Adrenal gland (tissue), 5 donors: ENCODE data around the gene DCLK2.

Experiments used
- CTCF ChIP-seq, 6 experiments: fragments of 450-650 bp in 4 of 6; fragments of 200-600 bp in 2 of 6; sonication (generic) in 1 of 6; IDR thresholded peaks; 1 replicate in 5 of 6; 2 replicates in 1 of 6; pipeline versions ENCODE4 v1.5.1 to v1.8.0; 2016 to 2021; ENCODE audit warnings: antibody characterized with exemption in 6 of 6, mild to moderate bottlenecking in 2 of 6, moderate library complexity in 1 of 6
- POLR2A ChIP-seq, 2 donors: fragments of 450-650 bp; IDR thresholded peaks; one replicate each; pipeline ENCODE4 v1.6.1; 2017; ENCODE audit warnings: antibody characterized with exemption in 2 of 2, mild to moderate bottlenecking in 2 of 2, moderate library complexity in 1 of 2
- donor health status: DM: no; HTN: no; CAD: no.

- TF ChIP-seq CTCF (IDR thresholded peaks at IDR 0.05) (no peak), POLR2A (IDR thresholded peaks at IDR 0.05) (no peak)
These were observed 141.6 kb downstream of the DCLK2 start for GRCh38 chr4:150219841-150220240.
